T follicular helper cell (primary cell): ENCODE data around the gene MYOC.
"Not testable (repeated sequence)": the region's sequence is repeated elsewhere in the genome, so short reads cannot be mapped to it uniquely, and the experiment has no call there.

ENCODE experiments used
- DNase-seq: peaks from one replicate; pipeline ENCODE4 v3.0.0-alpha.2; 2020; ENCODE audit warnings: low read depth
- total RNA-seq, 2 experiments: gene quantifications; one replicate each; lab custom pipeline; 2026; lab: John Stamatoyannopoulos, UW

The MYOC gene
- 0 reads per million in 2 experiments for total RNA-seq

GRCh38 chr1:171652234-171652822 lies at the start of gene MYOC:
Gene MYOC (minus strand): TSS chr1:171652688. CDS start chr1:171652611, 77 bp downstream.
- DNase-seq = no peak

GRCh38 chr1:171699531-171699930 lies 47.0 kb upstream of the MYOC start:
- DNase-seq = no peak

- not testable (repeated sequence) for DNase-seq
Observed at GRCh38 chr1:171695772-171696171, 43.3 kb upstream of the MYOC start.

GRCh38 chr1:171693541-171693940 lies 41.1 kb upstream of the MYOC start:
- DNase-seq = not testable (repeated sequence)

GRCh38 chr1:171683870-171684269 lies 31.4 kb upstream of the MYOC start:
- no peak for DNase-seq

- DNase-seq = no peak
Observed at GRCh38 chr1:171680339-171680738, 27.9 kb upstream of the MYOC start.

GRCh38 chr1:171676823-171677222 lies 24.3 kb upstream of the MYOC start:
- DNase-seq = no peak

GRCh38 chr1:171674431-171675405 lies 22.2 kb upstream of the MYOC start:
- DNase-seq = no peak

- no peak for DNase-seq
Observed at GRCh38 chr1:171670739-171671138, 18.3 kb upstream of the MYOC start.

- DNase-seq = no peak
Observed at GRCh38 chr1:171668372-171668771, 15.9 kb upstream of the MYOC start.

- no peak for DNase-seq
Observed at GRCh38 chr1:171666114-171666769, 13.8 kb upstream of the MYOC start.

- DNase-seq = no peak
Observed at GRCh38 chr1:171664976-171665375, 12.5 kb upstream of the MYOC start.

- no peak for DNase-seq
Observed at GRCh38 chr1:171663854-171664575, 11.5 kb upstream of the MYOC start.

- no peak for DNase-seq
Observed at GRCh38 chr1:171663036-171663853, 10.8 kb upstream of the MYOC start.

- DNase-seq = no peak
Observed at GRCh38 chr1:171661076-171661650, 8.7 kb upstream of the MYOC start.

- not testable (repeated sequence) for DNase-seq
Observed at GRCh38 chr1:171656206-171656605, 3.7 kb upstream of the MYOC start.

GRCh38 chr1:171655746-171656116 lies 3.2 kb upstream of the MYOC start:
- DNase-seq = no peak

- DNase-seq = peak; percentile 29
Observed at GRCh38 chr1:171654942-171655745, 2.7 kb upstream of the MYOC start.

GRCh38 chr1:171654201-171654941 lies 1.9 kb upstream of the MYOC start:
- DNase-seq = no peak
